ENCODE results near the gene ITM2C.

The ITM2C gene

DNA sequence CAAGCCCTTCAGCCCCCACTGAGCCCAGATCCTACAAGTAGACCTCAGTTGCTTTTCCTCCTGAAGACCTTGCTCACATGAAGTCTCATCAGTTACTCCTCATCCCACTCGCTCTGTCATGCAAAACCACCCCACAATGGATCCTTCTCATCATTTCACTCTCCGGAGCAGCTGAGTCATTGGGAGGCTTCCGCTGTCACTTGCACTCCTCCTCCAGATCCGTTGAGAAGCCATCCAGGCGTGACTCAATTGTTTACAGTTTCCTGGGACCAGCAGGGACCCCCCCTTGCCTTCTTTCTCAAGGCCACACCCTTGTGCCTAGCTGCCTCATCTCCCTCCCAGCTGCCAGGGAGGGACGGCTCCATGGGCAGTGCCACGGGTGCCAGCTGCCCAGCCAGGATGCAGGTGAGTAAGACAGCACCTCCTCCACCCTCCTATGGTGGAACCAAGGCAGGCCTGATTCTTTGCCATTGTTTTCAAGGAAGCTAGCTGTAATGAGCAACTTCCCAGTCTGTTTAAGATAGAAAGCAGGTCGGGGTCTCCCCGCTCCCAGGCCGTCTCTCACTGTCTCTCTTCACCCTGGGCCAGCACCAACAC lies 44.0 kb downstream of the ITM2C start:
- DNase-seq, result no peak

DNA sequence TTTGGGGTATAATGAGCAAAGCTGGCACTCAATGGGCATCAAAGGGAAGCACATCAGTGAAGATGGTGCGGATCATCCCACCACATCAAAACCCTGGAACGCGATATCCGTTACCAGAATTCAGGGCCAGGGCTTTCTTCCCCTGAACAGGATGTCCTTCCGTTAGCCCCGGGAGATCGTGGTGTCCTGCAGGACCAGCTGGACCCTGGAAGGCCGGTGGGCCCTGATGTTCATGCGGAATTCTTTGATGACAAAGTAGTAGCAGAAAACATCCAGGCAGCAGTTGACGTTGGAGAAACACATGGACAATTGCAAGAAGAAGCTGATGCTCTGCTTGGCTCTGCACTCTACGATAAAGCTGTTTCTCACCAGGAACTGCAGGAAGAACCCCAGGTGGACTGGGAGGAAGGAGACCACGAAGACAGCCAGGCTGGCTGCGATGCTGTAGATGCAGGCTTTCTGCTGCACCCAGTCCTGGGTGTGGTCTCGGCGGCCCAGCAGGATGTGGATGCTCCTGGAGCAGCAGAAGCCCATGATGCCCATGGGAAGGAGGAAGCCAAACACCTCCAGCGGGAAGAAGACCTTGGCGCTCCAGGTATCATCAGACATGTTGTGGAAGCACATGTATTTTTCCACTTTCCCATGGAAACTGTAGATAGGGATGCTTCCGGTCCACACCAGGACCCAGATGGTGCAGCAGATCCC lies 45.3 kb downstream of the ITM2C start:
- DNase-seq, result no peak

DNA sequence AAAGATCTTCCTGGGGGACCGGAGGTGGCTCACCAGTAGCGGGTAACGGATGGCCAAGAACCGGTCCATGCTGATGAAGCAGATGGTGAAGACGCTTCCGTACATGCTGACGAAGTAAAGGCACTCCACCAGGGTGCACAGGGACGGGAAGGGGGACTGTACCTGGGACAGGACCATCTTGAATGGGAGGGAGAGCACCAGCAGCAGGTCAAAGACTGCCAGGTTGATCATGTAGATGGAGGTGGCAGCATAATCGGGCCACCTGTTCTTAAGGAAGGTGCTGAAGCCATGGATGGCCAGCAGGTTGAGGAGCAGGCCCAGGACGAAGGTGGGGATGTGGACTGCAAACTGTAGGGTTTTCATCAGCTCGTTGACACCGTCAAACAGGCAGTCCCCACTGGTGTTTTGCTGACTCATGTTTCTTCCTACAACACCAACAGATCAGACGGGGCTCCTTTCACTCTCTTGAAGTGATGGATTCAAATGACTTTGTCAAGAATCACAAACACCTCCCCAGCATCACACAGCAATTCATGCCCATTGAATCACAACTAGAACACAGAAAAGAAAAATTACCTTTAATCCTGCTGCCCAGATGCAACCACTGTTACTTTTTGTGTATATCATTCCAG lies 45.9 kb downstream of the ITM2C start:
- DNase-seq, result no peak

- no peak for DNase-seq
These were observed 47.3 kb downstream of the ITM2C start for GRCh38 chr2:230912046-230912445.

DNA sequence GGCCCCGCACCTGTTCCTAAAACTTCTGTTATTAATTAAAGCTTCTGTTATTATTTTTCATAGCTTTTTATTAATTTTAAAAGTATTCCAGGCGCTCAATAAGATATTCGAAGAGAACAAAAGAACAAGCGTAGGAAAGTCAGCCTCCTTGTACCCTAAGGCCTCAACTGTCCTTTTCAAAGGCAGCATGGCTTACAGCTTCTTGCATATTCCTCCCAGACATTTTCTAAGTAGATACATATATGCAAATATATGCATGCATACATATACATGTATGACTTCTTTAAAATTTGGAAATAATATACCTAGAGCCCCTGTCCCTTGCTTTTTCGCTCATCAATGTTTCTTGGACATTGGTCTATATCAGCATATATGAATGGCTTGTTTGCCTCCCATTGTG lies 48.0 kb downstream of the ITM2C start:
- no peak for DNase-seq

GRCh38 chr2:230913406-230914143 lies 48.8 kb downstream of the ITM2C start:
- peak; percentile 11 for DNase-seq

DNA sequence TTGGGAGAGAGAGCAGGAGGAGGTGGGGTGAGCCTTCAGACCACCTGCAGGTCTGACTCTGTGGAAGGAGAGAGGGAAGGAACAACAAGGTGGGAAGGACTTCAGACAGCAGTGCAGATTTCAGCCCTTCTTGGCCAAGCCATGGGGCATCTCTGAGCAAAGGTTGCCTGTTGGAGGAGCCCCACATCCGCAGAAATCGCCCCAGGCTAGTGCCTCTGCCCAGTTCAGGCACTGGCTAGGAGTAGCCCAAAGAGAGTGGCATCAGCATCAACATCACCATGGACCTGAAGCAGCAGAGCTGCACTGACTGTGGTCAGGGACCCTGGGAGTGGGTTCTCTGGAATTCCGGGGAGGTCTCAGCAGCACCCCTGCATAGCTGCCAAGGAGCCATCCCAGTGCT lies 50.1 kb downstream of the ITM2C start:
- no peak for DNase-seq

DNA sequence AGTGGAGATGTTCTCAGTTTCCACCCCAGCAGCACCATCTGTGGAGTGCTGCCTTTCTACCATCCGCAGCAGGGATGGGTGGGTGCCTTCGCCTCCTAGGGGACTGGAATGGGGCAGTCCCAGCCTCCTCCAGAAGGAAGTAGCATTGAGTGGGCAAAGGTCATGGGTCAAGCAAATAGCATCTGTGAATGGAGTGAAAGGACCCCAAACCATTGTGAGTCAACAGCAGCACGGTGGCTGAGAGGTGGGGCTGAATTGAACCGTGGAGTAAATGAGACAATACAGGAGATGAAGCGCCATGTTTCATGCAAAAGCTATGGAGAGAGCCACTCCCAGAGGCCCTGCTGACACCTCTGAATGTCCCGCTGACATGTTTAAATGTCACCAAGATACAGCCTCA lies 50.6 kb downstream of the ITM2C start:
- no peak for DNase-seq

DNA sequence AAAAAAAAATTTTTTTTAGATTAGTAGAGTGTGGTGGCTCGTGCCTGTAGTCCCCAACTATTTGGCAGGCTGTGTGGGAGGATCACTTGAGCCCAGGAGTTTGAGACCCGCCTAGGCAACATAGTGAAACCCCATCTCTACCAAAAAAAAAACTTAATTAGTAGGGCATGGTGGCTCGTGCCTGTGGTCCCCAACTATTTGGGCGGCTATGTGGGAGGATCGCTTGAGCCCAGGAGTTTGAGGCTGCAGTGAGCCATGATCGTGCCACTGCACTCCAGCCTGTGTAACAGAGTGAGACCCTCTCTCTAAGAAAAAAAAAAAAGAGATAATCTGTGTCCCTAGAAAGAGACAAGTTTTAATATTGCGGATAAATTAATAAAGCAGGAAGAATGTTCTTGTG lies 51.5 kb downstream of the ITM2C start:
- DNase-seq, result no peak

DNA sequence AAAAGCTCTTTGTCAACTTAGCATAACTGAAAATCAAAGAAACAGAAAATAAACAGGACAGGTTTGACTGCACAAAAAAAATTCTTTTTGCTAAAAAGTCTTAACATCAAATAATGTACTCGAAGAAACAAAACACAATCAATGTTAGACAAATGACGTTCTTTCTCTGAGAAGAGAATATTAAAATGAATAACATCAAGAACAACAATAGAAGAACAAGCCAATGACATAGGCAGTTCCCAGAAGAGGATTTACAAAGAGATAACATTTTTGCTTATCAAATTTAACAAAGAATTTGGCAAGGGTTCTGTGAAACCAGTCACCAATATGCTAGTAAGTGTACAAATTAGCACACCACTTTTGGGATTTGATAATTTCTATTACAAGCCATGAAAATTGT lies 54.5 kb downstream of the ITM2C start:
- DNase-seq, result no peak

DNA sequence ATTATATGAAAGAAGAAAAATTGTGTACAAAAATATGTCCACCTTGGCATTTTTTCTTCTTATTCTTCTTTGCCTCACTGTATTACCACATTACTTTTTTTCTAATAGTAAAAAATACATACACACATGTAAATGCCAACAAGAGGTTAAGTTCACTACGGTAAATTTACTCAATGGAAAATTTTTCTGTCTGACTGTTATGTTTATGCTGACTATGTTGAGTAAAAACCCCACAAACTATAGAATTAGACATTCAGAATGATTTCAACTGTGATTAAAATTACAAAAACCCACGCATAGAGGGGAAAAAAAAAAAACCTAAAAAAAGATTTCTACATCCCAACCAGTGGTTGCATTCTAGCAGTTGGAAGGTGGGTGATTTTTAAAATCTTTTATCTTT lies 54.9 kb downstream of the ITM2C start:
- no peak for DNase-seq

DNA sequence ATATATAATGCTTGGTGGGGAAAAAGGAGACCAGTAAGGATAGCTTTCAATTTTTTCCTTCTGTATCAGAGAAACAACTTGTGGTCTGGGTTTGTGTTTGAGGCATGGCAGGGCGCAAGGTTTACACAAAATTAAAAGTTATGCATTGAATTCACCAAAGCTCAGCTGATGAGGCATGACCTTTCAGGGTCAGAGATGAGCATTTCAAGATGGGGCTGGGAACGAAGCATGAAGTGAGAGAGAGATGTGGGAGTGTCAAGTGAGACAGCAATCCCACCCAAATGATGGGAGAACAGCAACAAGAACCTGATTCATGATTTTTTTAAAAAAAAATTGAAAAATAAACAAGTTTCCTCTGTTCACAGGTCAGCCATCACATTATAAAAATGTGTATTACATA lies 55.4 kb downstream of the ITM2C start:
- no peak for DNase-seq

- no peak for DNase-seq
These were observed 57.3 kb downstream of the ITM2C start for GRCh38 chr2:230921806-230922595.

- no peak for DNase-seq
These were observed 58.4 kb downstream of the ITM2C start for GRCh38 chr2:230922951-230923717.

GRCh38 chr2:230924092-230924469 lies 59.3 kb downstream of the ITM2C start:
- DNase-seq, result no peak

DNA sequence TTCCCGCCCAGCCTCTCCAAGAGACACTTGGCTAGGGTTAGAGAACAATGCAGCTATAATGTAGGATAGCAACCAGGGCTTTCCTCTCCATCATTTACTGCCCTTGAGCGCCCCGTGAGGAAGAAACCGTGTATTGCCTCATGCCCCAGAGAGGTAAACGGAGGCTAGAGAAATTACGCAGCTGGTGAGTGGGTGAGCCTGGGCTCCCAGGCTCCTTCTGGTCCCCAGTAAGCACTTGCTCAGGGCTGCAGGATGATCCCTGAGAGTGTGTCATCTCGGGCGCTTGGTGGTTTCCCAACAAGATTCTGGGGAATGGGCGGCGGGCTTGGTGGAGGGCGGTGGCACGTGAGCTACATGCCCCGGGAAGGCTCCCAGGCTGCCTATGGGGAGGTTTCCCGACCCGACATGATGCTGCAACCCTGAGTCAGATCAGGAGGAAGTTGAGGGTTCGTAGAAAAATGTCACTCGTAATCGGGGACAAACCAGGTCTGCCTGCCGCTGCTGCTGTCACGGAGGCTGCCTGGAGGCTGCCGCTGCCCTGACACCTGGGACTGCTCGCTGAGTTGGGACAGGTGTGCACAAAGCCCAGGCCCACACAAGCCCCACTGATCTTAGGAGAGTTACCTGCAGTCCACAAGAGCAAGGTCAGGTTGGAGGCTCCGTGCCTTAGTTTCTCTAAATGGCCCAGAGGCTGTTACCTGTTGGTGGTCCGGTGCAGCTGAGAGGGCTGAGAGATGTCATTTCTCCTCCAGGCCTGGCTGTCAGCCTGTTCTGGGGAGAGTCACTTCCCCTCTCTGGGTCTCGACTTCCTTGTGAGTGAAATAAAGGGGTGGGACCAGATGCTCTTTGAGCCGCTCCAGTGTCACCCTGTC lies 60.0 kb downstream of the ITM2C start, which contains the start of gene GPR55:
Gene GPR55, minus strand, starts transcription at position 773 of the 872 bp plus-strand sequence. CDS start 14,280 bp downstream, outside the sequence.
- no peak for DNase-seq

DNA sequence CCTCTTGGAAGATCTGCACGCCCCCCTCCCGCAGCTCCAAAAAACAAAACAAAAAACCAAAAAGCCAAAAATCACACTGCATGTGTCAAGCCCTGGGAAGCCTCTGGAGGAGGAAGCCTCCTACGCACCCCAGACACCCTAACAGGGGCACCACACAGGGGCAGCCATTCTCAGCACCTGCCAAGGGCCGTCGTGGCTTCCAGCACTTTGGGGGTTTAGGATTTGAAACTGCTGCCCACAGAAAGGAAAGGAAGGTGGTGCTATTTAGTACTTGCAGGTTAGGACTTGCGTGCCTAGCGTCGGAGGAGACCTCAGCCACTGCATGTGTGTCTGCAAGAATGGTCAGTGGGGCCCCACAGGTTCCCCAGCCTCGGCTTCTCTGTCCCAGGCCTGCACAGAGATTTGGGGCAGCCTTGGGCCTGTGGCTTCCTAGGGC lies 60.7 kb downstream of the ITM2C start:
- DNase-seq, result no peak

- DNase-seq, result no peak
These were observed 61.4 kb downstream of the ITM2C start for GRCh38 chr2:230925879-230926765.

- no peak for DNase-seq
These were observed 63.1 kb downstream of the ITM2C start for GRCh38 chr2:230927711-230928341.

Measured in midbrain (tissue), 1 donor.